Daoy (cell line): Measurements from ENCODE around the gene CCDC178. TPM values are rescaled to one million over a fixed set of nuclear protein-coding genes. Genes with fewer than 3 reads are reported as not detected.
A peak's percentile ranks its signal among the peaks of the same experiment; 100 is the strongest.

Experiments
- DNase-seq: peaks from one replicate; pipeline ENCODE4 v3.0.0-alpha.2; 2015; ENCODE audit warnings: low read depth
- total RNA-seq: library from RNA; depleted of rRNA; stranded (reverse); fragments of >200 nt; shearing (Covaris generic); gene quantifications from 2 replicates; pipeline ENCODE4 v1.2.3, GENCODE V29; 2014

Gene CCDC178
- total RNA-seq, 1 experiment from 2014 or later = not detected

GRCh38 chr18:32911660-32912284 is 528.7 kb downstream of the CCDC178 start:
- DNase-seq = peak; percentile 36

GRCh38 chr18:32910694-32911296 is 529.7 kb downstream of the CCDC178 start:
- DNase-seq = no peak

GRCh38 chr18:32909798-32910561 is 530.5 kb downstream of the CCDC178 start:
- DNase-seq = no peak

GRCh38 chr18:32908424-32908805 is 532.1 kb downstream of the CCDC178 start:
- no peak for DNase-seq

- DNase-seq = no peak
Observed at GRCh38 chr18:32907648-32908423, 532.7 kb downstream of the CCDC178 start.

- no peak for DNase-seq
Observed at GRCh38 chr18:32907311-32907585, 533.3 kb downstream of the CCDC178 start.

- DNase-seq = peak; percentile 25
Observed at GRCh38 chr18:32906506-32907310, 533.8 kb downstream of the CCDC178 start.

GRCh38 chr18:32905651-32906050 is 534.9 kb downstream of the CCDC178 start:
- no peak for DNase-seq

- no peak for DNase-seq
Observed at GRCh38 chr18:32902568-32903330, 537.8 kb downstream of the CCDC178 start.

- no peak for DNase-seq
Observed at GRCh38 chr18:32899819-32900218, 540.7 kb downstream of the CCDC178 start.

- DNase-seq = no peak
Observed at GRCh38 chr18:32896776-32897547, 543.6 kb downstream of the CCDC178 start.

- peak; percentile 5 for DNase-seq
Observed at GRCh38 chr18:32893915-32894314, 546.6 kb downstream of the CCDC178 start.

- no peak for DNase-seq
Observed at GRCh38 chr18:32891797-32892196, 548.7 kb downstream of the CCDC178 start.

GRCh38 chr18:32891130-32891529 is 549.4 kb downstream of the CCDC178 start:
- DNase-seq = no peak

- no peak for DNase-seq
Observed at GRCh38 chr18:32889615-32890593, 550.6 kb downstream of the CCDC178 start.

GRCh38 chr18:32888306-32888705 is 552.2 kb downstream of the CCDC178 start:
- DNase-seq = no peak
